Stimulated activated effector memory CD8-positive, alpha-beta T cell treated with anti-CD3 and anti-CD28 coated beads, Interleukin-12 subunit alpha, Interleukin-12 subunit beta, amount 100 ng/mL, for 72 hours (primary cell): ENCODE data around the gene OTUD4.

Experiments used
- ATAC-seq: fragments of 150-1000 bp; cut with Tn5 transposase; 2 replicates; pipeline ENCODE4 v1.10.0; 2021
- DNase-seq, 2 donors: peaks; one replicate each; pipeline ENCODE4 v3.0.0; 2021 to 2022; ENCODE audit warnings: low spot score in 2 of 2
- H3K27ac Mint-ChIP-seq: one replicate; pipeline ENCODE4 v1.8.0; 2022; ENCODE audit warnings: mild to moderate bottlenecking, mixed read lengths
- H3K36me3 Mint-ChIP-seq: one replicate; pipeline ENCODE4 v1.8.0; 2022; ENCODE audit warnings: mild to moderate bottlenecking, mixed read lengths
- H3K4me1 Mint-ChIP-seq: one replicate; pipeline ENCODE4 v1.8.0; 2022; ENCODE audit warnings: mixed read lengths
- H3K4me3 Mint-ChIP-seq: one replicate; pipeline ENCODE4 v1.8.0; 2022; ENCODE audit warnings: mild to moderate bottlenecking, mixed read lengths
- H3K9me3 Mint-ChIP-seq: one replicate; pipeline ENCODE4 v1.8.0; 2022; ENCODE audit warnings: mixed read lengths

The OTUD4 gene

GRCh38 chr4:145102619-145103018, 77.8 kb downstream of the OTUD4 start:
- Mint-ChIP-seq H3K36me3 (peaks cover 18% of the 10 kb centered on the region), H3K4me3 (no peak overlapping the region), H3K27ac (no peak overlapping the region), H3K9me3 (no peaks in the 10 kb centered on the region), H3K4me1 (peaks cover 9% of the 10 kb centered on the region)
- ATAC-seq: no peak
- DNase-seq: no peak

- Mint-ChIP-seq H3K4me1 (peaks cover 9% of the 10 kb centered on the region), H3K4me3 (no peak overlapping the region), H3K36me3 (peaks cover 20% of the 10 kb centered on the region), H3K9me3 (no peaks in the 10 kb centered on the region), H3K27ac (no peak overlapping the region)
- ATAC-seq (no peak), DNase-seq (no peak)
These were observed 79.3 kb downstream of the OTUD4 start for GRCh38 chr4:145101091-145101490.

- DNase-seq (no peak), ATAC-seq (no peak)
- peak overlapping the region; percentile 96 for H3K27ac Mint-ChIP-seq
- no peaks in the 10 kb centered on the region for H3K9me3 Mint-ChIP-seq
- H3K4me3 Mint-ChIP-seq: no peak overlapping the region
- peaks cover 19% of the 10 kb centered on the region for H3K4me1 Mint-ChIP-seq
- H3K36me3 Mint-ChIP-seq: peaks cover 32% of the 10 kb centered on the region
These were observed 80.7 kb downstream of the OTUD4 start for GRCh38 chr4:145099653-145100052.

- DNase-seq: no peak
- ATAC-seq: peak; percentile 68
- peaks cover 26% of the 10 kb centered on the region for H3K4me1 Mint-ChIP-seq
- no peak overlapping the region for H3K4me3 Mint-ChIP-seq
- peak overlapping the region; percentile 96 for H3K27ac Mint-ChIP-seq
- no peaks in the 10 kb centered on the region for H3K9me3 Mint-ChIP-seq
- H3K36me3 Mint-ChIP-seq: peaks cover 42% of the 10 kb centered on the region
These were observed 81.7 kb downstream of the OTUD4 start for GRCh38 chr4:145098675-145099037.

GRCh38 chr4:145097821-145098674, 82.3 kb downstream of the OTUD4 start, which contains the start of the genes ABCE1 and ANAPC10:
Gene ABCE1 (plus strand): TSS chr4:145098311. CDS start chr4:145104413, 6,102 bp downstream.
Gene ANAPC10 (minus strand): TSS chr4:145098196. CDS start chr4:145096099, 2,097 bp downstream.
- peak; percentile 96 for ATAC-seq
- peak; percentile 90 to 96 for DNase-seq
- no peaks in the 10 kb centered on the region for H3K9me3 Mint-ChIP-seq
- H3K36me3 Mint-ChIP-seq: peaks cover 48% of the 10 kb centered on the region
- H3K27ac Mint-ChIP-seq: peak within 1 kb of the TSS; percentile 96
- H3K4me3 Mint-ChIP-seq: no peak within 1 kb of the TSS
- H3K4me1 Mint-ChIP-seq: peaks cover 31% of the 10 kb centered on the region

GRCh38 chr4:145097331-145097820, 83.0 kb downstream of the OTUD4 start:
- peak overlapping the region; percentile 96 for H3K27ac Mint-ChIP-seq
- ATAC-seq (peak; percentile 2), DNase-seq (no peak)
- peaks cover 36% of the 10 kb centered on the region for H3K4me1 Mint-ChIP-seq
- no peak overlapping the region for H3K4me3 Mint-ChIP-seq
- H3K9me3 Mint-ChIP-seq: no peaks in the 10 kb centered on the region
- H3K36me3 Mint-ChIP-seq: peaks cover 55% of the 10 kb centered on the region

- ATAC-seq (no peak), DNase-seq (no peak)
- H3K27ac Mint-ChIP-seq: no peak overlapping the region
- H3K9me3 Mint-ChIP-seq: no peaks in the 10 kb centered on the region
- H3K4me3 Mint-ChIP-seq: no peak overlapping the region
- H3K36me3 Mint-ChIP-seq: peaks cover 77% of the 10 kb centered on the region
- H3K4me1 Mint-ChIP-seq: peaks cover 35% of the 10 kb centered on the region
These were observed 86.8 kb downstream of the OTUD4 start for GRCh38 chr4:145093638-145094037.

GRCh38 chr4:145090380-145090779, 90.0 kb downstream of the OTUD4 start:
- ATAC-seq (no peak), DNase-seq (no peak)
- no peak overlapping the region for H3K27ac Mint-ChIP-seq
- H3K4me3 Mint-ChIP-seq: no peak overlapping the region
- peaks cover 41% of the 10 kb centered on the region for H3K4me1 Mint-ChIP-seq
- H3K36me3 Mint-ChIP-seq: peaks cover 84% of the 10 kb centered on the region
- H3K9me3 Mint-ChIP-seq: no peaks in the 10 kb centered on the region

GRCh38 chr4:145083891-145084605, 96.3 kb downstream of the OTUD4 start:
- Mint-ChIP-seq H3K9me3 (no peaks in the 10 kb centered on the region), H3K27ac (no peak overlapping the region), H3K4me3 (no peak overlapping the region), H3K36me3 (peaks cover 78% of the 10 kb centered on the region), H3K4me1 (peaks cover 21% of the 10 kb centered on the region)
- DNase-seq: no peak
- peak; percentile 68 for ATAC-seq
